Activated naive CD4-positive, alpha-beta T cell treated with anti-CD3 and anti-CD28 coated beads, Interleukin-2, amount 10 ng/mL, durations not matched to agents 7 days and 5 days (primary cell): ENCODE data around the gene INTS2.
"Not testable (repeated sequence)": the region's sequence is repeated elsewhere in the genome, so short reads cannot be mapped to it uniquely, and the experiment has no call there.

ENCODE experiments used
- CTCF ChIA-PET: fragments of 350-600 bp; sonication (Branson Sonifier 250); formaldehyde crosslinking; loops from one replicate; lab custom pipeline; 2021; ENCODE audit warnings: antibody characterized with exemption; lab: Charles Lee
- DNase-seq: peaks from one replicate; pipeline ENCODE4 v3.0.0-alpha.2; 2020
- H3K27ac Mint-ChIP-seq: one replicate; pipeline ENCODE4 v1.8.0; 2021; ENCODE audit warnings: mild to moderate bottlenecking, moderate library complexity, mixed read lengths
- H3K27me3 Mint-ChIP-seq: one replicate; pipeline ENCODE4 v1.8.0; 2021; ENCODE audit warnings: mild to moderate bottlenecking, mixed read lengths
- H3K36me3 Mint-ChIP-seq: one replicate; pipeline ENCODE4 v1.8.0; 2021; ENCODE audit warnings: mixed read lengths
- H3K4me1 Mint-ChIP-seq: one replicate; pipeline ENCODE4 v1.8.0; 2021; ENCODE audit warnings: mixed read lengths
- H3K4me3 Mint-ChIP-seq: one replicate; pipeline ENCODE4 v1.8.0; 2021; ENCODE audit warnings: mild to moderate bottlenecking, moderate library complexity, mixed read lengths
- H3K9me3 Mint-ChIP-seq: one replicate; pipeline ENCODE4 v1.8.0; 2021; ENCODE audit warnings: mixed read lengths

INTS2 gene

DNA sequence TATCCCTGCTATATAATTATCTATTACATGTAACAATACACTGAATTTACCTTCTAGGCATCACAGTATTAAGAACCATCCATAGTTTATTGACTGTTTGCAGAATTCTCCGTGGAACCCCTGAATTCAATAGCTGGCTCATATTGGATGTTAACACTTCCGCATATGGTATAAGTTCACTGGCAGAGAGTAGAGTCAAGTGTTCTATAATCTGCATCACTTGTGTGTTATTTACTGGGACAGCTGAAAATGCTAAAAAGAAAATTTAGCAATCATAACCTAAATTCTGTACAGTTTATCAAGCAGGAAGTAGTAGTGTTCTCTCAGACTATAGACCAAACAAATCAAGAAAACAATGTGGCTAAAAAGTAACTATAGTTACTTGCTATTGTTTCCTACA, 49.9 kb downstream of the INTS2 start:
- Mint-ChIP-seq H3K4me3 (no peak overlapping the region), H3K27me3 (no peaks in the 10 kb centered on the region), H3K4me1 (no peaks in the 10 kb centered on the region), H3K27ac (no peak overlapping the region), H3K9me3 (no peaks in the 10 kb centered on the region), H3K36me3 (peaks cover 17% of the 10 kb centered on the region)
- no peak for DNase-seq
- CTCF ChIA-PET = no interaction called here

DNA sequence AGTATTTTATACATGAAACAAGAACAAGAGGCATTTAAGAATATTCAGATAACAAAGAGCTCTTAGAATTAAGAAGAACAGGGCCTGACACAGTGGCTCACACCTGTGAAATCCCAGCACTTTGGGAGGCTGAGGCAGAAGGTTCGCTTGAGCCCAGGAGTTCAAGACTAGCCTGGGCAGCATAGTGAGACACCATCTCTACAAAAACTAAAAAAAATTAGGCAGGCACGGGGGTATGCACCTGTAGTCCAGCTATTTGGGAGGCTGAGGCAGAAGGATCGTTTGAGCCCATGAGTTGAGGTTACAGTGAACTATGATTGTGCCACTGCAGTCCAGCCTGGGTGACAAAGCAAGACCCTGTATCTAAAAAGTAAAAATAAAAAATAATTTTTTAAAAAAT, 52.0 kb downstream of the INTS2 start:
- no peaks in the 10 kb centered on the region for H3K9me3 Mint-ChIP-seq
- H3K4me3 Mint-ChIP-seq = no peak overlapping the region
- H3K27me3 Mint-ChIP-seq = no peaks in the 10 kb centered on the region
- H3K36me3 Mint-ChIP-seq = peaks cover 18% of the 10 kb centered on the region
- no peak for DNase-seq
- no peak overlapping the region for H3K27ac Mint-ChIP-seq
- H3K4me1 Mint-ChIP-seq = no peaks in the 10 kb centered on the region
- CTCF ChIA-PET = no interaction called here

DNA sequence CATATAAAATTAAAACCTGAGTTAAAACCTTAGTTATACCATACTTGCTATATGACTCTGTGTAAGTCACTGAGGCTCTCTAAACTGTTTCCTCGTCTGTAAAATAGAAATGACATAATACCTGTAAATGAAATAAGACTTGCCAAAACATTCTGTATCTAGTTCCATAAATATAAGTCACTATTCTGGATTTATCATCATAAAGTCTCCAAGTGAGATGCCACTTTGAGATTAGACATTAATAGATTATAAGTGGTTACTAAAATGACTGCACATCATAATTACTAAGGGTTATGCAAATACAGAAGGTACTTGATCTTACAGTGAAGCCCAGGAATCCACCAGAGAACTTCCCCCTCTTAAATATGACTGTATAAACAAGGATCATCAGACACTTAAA, 52.5 kb downstream of the INTS2 start:
- H3K4me1 Mint-ChIP-seq = no peaks in the 10 kb centered on the region
- H3K27ac Mint-ChIP-seq = no peak overlapping the region
- CTCF ChIA-PET = no interaction called here
- DNase-seq = no peak
- H3K4me3 Mint-ChIP-seq = no peak overlapping the region
- no peaks in the 10 kb centered on the region for H3K9me3 Mint-ChIP-seq
- no peaks in the 10 kb centered on the region for H3K27me3 Mint-ChIP-seq
- peaks cover 22% of the 10 kb centered on the region for H3K36me3 Mint-ChIP-seq

DNA sequence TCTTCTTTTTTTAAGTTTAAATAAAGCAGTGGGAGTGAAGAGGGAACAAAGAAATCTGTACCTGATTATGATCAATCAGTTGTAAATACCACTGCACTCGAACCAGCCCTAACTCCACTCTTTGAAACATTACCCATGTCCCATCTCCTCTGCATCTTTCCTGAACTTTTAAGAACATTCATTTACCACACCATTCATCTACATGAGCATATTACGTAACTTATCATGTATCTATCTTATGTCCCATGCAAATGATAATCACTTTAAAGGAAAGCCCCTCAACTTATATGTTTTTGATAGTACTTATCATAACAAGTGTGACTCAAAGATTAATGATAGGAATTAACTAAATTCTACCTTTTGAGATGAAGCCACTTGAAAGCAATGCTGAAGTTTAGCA, 53.7 kb downstream of the INTS2 start:
- Mint-ChIP-seq H3K36me3 (peaks cover 27% of the 10 kb centered on the region), H3K27me3 (no peaks in the 10 kb centered on the region), H3K9me3 (no peaks in the 10 kb centered on the region), H3K4me1 (no peaks in the 10 kb centered on the region), H3K27ac (no peak overlapping the region), H3K4me3 (no peak overlapping the region)
- CTCF ChIA-PET = no interaction called here
- DNase-seq = no peak

DNA sequence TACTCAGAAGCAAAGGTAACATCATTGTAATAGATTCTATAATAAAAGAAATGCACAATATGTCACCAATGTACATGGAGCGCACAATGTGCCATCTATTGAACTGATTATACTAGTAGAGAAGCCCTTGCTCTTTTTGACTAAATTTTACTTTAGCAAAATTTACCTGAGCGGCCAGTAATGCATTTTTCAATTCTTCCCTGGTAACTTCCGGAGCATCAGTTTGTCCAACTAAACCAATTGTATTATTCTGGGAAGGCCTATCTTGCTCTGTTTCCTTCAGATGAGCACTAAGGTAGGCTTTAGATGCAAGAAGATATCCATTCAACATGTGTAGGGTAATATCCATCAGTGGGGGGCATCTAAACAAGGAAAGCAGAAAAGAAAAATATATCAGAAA, 55.7 kb downstream of the INTS2 start:
- peaks cover 24% of the 10 kb centered on the region for H3K36me3 Mint-ChIP-seq
- CTCF ChIA-PET = no interaction called here
- H3K27ac Mint-ChIP-seq = no peak overlapping the region
- no peaks in the 10 kb centered on the region for H3K27me3 Mint-ChIP-seq
- H3K4me1 Mint-ChIP-seq = no peaks in the 10 kb centered on the region
- H3K4me3 Mint-ChIP-seq = no peak overlapping the region
- no peak for DNase-seq
- no peaks in the 10 kb centered on the region for H3K9me3 Mint-ChIP-seq

DNA sequence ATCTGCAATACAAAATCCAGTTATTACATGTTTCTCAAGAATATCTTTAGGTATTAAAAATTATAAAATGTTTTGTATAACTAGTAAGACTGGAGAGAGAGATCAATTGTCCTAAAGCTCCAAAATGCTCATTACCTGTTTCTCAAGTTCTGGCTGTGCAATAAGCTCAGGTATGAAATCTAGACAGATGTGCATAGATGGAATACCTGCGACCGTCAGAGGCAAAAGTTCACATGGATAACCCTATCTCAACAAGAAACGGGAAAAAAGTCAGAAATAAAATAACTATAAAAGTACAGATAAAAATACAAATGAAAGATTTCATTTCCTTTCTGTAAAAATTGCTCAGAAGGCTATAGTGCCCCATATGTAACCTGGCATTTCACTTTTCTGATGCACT, 58.6 kb downstream of the INTS2 start:
- Mint-ChIP-seq H3K36me3 (peaks cover 21% of the 10 kb centered on the region), H3K9me3 (no peaks in the 10 kb centered on the region), H3K27me3 (no peaks in the 10 kb centered on the region), H3K4me1 (peaks cover 3% of the 10 kb centered on the region), H3K27ac (no peak overlapping the region), H3K4me3 (no peak overlapping the region)
- CTCF ChIA-PET = interaction anchor here (1.1 kb wide), 1 partner anchor 240 kb away, joined by 3 read pairs; no protein-coding TSS in a partner anchor
- no peak for DNase-seq

DNA sequence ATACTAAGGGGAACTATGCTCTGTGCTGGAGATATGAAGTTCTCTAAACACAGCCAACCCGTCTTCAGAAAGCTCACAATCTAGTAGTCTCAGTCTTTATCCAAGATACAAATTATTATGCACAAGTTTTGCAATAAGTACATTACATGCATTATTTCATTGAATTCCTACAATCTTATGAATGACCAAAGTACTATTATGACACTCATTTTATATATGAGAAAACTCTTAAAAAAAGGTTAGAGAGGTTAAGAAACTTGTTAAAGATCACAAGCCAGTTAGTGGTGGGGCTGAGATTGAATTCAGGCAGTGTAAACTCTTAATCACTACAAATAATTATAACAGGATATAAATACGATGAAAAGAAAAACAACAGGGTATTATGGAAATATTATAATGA, 59.7 kb downstream of the INTS2 start:
- H3K36me3 Mint-ChIP-seq = peaks cover 21% of the 10 kb centered on the region
- no peak for DNase-seq
- H3K27ac Mint-ChIP-seq = no peak overlapping the region
- CTCF ChIA-PET = interaction anchor here (1.1 kb wide), 1 partner anchor 241 kb away, joined by 3 read pairs; no protein-coding TSS in a partner anchor
- H3K9me3 Mint-ChIP-seq = no peaks in the 10 kb centered on the region
- H3K4me3 Mint-ChIP-seq = no peak overlapping the region
- peaks cover 10% of the 10 kb centered on the region for H3K4me1 Mint-ChIP-seq
- no peaks in the 10 kb centered on the region for H3K27me3 Mint-ChIP-seq

DNA sequence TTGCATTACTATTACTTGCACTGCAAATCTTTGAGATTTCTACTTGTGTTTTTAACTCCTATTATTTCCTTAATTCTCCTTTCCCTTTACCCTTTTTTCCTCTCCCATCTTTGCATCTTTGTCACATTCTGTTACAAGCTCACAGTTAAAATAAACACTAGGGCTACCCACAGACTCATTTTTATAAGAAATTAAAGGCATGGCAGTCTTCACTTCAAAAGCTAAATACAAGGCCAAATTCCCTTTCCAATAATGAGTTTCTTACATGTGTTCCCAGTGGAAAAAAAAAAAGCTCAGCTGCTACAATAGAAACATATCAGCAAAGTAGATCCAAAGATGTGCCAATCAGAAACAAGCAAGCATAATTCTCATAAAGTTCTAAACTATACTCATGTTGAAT, 60.7 kb downstream of the INTS2 start:
- no peak overlapping the region for H3K4me3 Mint-ChIP-seq
- no peaks in the 10 kb centered on the region for H3K27me3 Mint-ChIP-seq
- H3K4me1 Mint-ChIP-seq = peaks cover 20% of the 10 kb centered on the region
- no peak for DNase-seq
- H3K36me3 Mint-ChIP-seq = peaks cover 19% of the 10 kb centered on the region
- CTCF ChIA-PET = interaction anchor here (1.0 kb wide), 1 partner anchor 242 kb away, joined by 3 read pairs; no protein-coding TSS in a partner anchor
- H3K27ac Mint-ChIP-seq = no peak overlapping the region
- no peaks in the 10 kb centered on the region for H3K9me3 Mint-ChIP-seq

DNA sequence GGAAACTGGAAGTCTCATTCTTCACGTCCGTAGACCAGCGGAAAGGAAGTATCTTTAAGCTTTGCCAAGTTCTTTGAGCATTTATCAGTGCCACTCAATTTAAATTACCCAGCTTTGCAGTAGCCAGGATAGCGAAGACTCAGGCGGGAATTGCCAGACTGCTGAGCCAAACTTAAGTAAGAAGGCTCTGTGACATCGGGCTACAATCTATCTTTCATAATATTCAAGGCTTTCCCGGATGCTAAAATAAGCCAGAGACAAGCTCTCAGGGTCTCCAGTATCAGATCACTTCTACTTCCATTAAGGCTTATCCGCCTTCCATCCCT, 64.0 kb downstream of the INTS2 start:
- no peaks in the 10 kb centered on the region for H3K9me3 Mint-ChIP-seq
- H3K27ac Mint-ChIP-seq = peak overlapping the region; percentile 94
- H3K27me3 Mint-ChIP-seq = no peaks in the 10 kb centered on the region
- H3K36me3 Mint-ChIP-seq = peaks cover 18% of the 10 kb centered on the region
- peaks cover 42% of the 10 kb centered on the region for H3K4me1 Mint-ChIP-seq
- DNase-seq = no peak
- H3K4me3 Mint-ChIP-seq = peak overlapping the region; percentile 87
- CTCF ChIA-PET = interaction anchor here (0.8 kb wide), 1 partner anchor 246 kb away, joined by 3 read pairs; no protein-coding TSS in a partner anchor

DNA sequence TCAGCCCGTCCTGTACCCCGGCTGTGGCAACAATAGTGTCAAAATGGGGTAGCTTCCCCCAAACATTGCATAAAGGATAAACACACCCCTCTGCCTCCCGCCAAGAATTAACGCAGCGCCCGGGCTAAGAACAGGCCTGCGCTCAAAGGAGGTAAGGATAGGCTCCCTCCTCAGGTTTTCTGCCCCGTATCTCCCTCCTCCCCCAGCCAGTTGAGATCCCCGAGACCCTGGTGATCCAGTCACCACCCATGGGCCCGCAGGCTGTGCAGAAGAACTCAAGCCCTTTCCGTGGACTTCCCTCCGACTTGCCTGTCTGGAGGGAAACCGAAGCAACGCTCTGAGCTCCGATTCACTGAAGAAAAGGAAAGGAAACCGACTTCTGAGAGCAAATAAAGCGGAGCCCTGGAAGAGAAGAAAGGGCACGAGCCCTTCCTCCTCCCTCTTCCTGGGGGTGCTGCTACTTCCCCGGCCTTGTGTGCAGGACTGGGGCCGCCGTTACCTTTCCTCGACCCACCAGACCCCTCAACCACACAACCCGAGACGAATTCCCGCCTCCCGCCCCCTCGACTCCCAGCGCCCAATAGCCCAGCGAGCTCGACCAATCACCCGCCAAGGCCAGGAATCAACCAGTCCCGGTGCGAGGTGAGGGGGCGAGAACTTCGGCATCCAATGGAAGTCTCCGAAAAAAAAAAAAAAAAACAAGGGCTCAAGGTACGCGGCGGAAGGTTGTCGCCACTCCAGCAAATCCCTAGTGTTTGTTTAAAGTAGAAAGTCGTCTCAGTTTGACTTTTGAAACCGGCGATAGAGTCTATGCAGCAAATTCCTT, 64.6 kb downstream of the INTS2 start, which contains the start of gene BRIP1:
BRIP1 (minus strand) TSS at position 554 of the 826 bp plus-strand sequence. CDS start 1,989 bp downstream, outside the sequence.
- peak within 1 kb of the TSS; percentile 94 for H3K27ac Mint-ChIP-seq
- no peaks in the 10 kb centered on the region for H3K9me3 Mint-ChIP-seq
- peaks cover 42% of the 10 kb centered on the region for H3K4me1 Mint-ChIP-seq
- CTCF ChIA-PET = interaction anchor here (0.8 to 1.2 kb wide), 2 partner anchors 203 to 247 kb away, joined by 3 to 5 read pairs; no protein-coding TSS in a partner anchor
- H3K36me3 Mint-ChIP-seq = peaks cover 18% of the 10 kb centered on the region
- H3K4me3 Mint-ChIP-seq = peak within 1 kb of the TSS; percentile 87
- DNase-seq = peak; percentile 96
- H3K27me3 Mint-ChIP-seq = no peaks in the 10 kb centered on the region

DNA sequence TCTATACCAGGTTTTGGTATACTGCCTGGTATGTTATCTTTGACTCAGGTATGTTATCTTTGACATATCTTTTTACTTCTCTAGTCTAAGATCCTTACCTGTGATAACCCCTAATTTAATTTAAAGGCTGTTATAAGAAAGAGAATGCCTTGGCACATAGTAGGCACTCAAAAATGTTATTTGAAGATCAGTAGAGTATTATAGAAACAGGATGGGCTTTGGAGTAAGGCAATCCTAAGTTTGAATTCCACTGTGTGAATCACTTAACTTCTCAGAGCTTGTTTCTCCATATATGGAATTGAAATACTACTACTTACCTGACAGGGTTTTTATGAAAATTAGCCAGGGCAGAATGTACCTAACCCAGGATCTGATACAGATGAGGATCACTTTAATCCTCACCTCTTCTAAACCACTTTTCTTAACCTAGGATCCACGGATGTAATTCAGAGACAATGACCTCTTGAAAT, 65.6 kb downstream of the INTS2 start:
- H3K4me1 Mint-ChIP-seq = peaks cover 42% of the 10 kb centered on the region
- peak overlapping the region; percentile 94 for H3K27ac Mint-ChIP-seq
- H3K27me3 Mint-ChIP-seq = no peaks in the 10 kb centered on the region
- CTCF ChIA-PET = interaction anchor here (1.2 to 2.2 kb wide), 2 partner anchors 204 to 247 kb away, joined by 5 to 9 read pairs; no protein-coding TSS in a partner anchor
- H3K4me3 Mint-ChIP-seq = peak overlapping the region; percentile 87
- no peak for DNase-seq
- no peaks in the 10 kb centered on the region for H3K9me3 Mint-ChIP-seq
- H3K36me3 Mint-ChIP-seq = peaks cover 16% of the 10 kb centered on the region

DNA sequence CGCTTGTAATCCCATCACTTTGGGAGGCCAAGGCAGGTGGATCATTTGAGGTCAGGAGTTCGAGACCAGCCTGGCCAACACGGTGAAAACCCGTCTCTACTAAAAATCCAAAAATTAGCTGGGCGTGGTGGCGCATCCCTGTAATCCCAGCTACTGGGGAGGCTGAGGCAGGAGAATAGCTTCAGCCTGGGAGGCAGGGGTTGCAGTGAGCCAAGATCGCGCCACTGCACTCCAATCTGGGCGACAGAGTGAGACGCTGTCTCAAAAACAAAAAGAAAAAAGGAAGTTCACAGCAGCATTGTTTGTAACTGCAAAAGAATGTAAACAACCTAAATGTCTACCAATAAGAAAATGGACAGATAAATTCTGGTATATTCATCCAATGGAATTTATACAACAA, 67.4 kb downstream of the INTS2 start:
- not testable (repeated sequence) for H3K27me3 Mint-ChIP-seq, DNase-seq, H3K4me3 Mint-ChIP-seq, H3K9me3 Mint-ChIP-seq, H3K27ac Mint-ChIP-seq
- peaks cover 22% of the 10 kb centered on the region for H3K36me3 Mint-ChIP-seq
- peaks cover 42% of the 10 kb centered on the region for H3K4me1 Mint-ChIP-seq
- CTCF ChIA-PET = interaction anchor here (2.2 kb wide), 1 partner anchor 249 kb away, joined by 9 read pairs; no protein-coding TSS in a partner anchor

DNA sequence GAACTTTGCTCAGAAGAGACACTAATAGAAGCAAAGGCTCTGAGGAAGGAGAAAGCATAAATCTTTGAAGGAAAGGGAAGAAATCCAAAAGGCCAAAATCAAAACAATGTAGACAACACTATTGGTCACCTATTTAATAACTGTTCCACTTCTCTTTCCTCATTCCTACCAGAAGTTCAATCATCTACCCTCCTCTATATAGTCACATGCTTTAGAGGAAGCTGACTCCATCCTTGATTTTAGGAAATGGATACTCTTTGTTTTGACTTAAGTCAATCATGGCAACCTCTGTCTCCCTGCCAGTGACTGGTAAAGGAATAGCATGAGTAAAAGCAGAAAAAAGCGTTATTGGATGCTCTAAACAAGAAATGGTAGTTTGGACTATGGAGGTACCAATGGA, 71.7 kb downstream of the INTS2 start:
- CTCF ChIA-PET = no interaction called here
- no peaks in the 10 kb centered on the region for H3K27me3 Mint-ChIP-seq
- peaks cover 43% of the 10 kb centered on the region for H3K36me3 Mint-ChIP-seq
- no peak overlapping the region for H3K27ac Mint-ChIP-seq
- no peak overlapping the region for H3K4me3 Mint-ChIP-seq
- peaks cover 18% of the 10 kb centered on the region for H3K4me1 Mint-ChIP-seq
- no peaks in the 10 kb centered on the region for H3K9me3 Mint-ChIP-seq
- no peak for DNase-seq

DNA sequence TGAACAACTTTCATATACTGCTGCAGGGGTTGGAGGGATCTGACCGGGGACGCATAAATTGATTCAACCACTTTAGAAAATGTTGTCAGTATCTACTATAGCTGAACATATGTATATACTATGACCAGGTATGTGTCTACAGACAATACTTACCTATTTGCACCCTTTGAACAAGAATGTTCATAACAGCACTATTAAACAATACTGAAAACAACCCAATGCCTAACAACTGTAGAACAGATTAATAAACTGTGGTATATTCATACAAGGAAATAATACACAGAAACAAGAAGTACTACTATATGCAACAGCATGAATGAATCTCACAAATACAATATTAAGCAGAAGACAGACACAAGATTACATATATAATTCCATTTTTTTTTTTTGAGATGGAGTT, 74.9 kb downstream of the INTS2 start:
- Mint-ChIP-seq H3K4me1 (peaks cover 7% of the 10 kb centered on the region), H3K4me3 (no peak overlapping the region), H3K27ac (no peak overlapping the region)

DNA sequence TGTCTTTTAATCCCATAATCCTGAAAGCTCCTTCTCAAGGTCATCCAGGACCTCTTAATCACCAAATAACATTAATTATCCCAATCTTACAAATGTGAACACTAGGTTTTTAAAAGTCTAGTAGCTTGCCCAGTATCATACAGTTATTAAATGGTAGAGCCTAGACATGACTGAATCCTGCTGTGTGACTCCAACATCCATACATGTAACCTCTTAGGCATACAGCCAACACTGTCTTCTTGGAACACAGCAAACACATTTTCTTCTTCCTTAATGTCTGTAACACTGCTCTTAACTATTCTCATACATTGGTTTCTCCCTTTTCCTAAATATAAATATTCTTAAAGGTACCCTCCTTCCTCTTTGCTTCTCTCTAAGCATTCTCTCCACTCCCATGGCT, 78.1 kb downstream of the INTS2 start:
- peaks cover 40% of the 10 kb centered on the region for H3K36me3 Mint-ChIP-seq
- no peak for DNase-seq
- no peak overlapping the region for H3K27ac Mint-ChIP-seq
- H3K4me1 Mint-ChIP-seq = peaks cover 3% of the 10 kb centered on the region
- no peaks in the 10 kb centered on the region for H3K27me3 Mint-ChIP-seq
- H3K9me3 Mint-ChIP-seq = no peaks in the 10 kb centered on the region
- no peak overlapping the region for H3K4me3 Mint-ChIP-seq
- CTCF ChIA-PET = no interaction called here

More for the DNA sequence above, 74.9 kb downstream of the INTS2 start:
- Mint-ChIP-seq H3K36me3 (peaks cover 42% of the 10 kb centered on the region), H3K27me3 (no peaks in the 10 kb centered on the region), H3K9me3 (no peaks in the 10 kb centered on the region)
- DNase-seq = no peak
- CTCF ChIA-PET = no interaction called here
